Tibial artery (tissue), 4 donors: ENCODE measurements around the gene TIMM50.

Experiments used
- DNase-seq, 2 donors: peaks; one replicate each; pipeline ENCODE4 v3.0.0-alpha.2; 2019
- H3K27ac ChIP-seq, 2 donors: fragments of 200-600 bp; sonication (generic) in 1 of 2; 1 replicate in 1 of 2; 2 replicates in 1 of 2; pipeline ENCODE4 v1.5.1; 2018 to 2019; ENCODE audit warnings: mild to moderate bottlenecking in 1 of 2
- H3K27me3 ChIP-seq, 2 donors: fragments of 200-600 bp; sonication (generic) in 1 of 2; one replicate each; pipeline versions ENCODE4 v1.5.1 to v1.6.0; 2016 to 2019
- H3K36me3 ChIP-seq, 3 donors: fragments of 200-600 bp; sonication (generic) in 2 of 3; one replicate each; pipeline ENCODE4 v1.5.1; 2016 to 2019; ENCODE audit warnings: mild to moderate bottlenecking in 2 of 3
- H3K4me1 ChIP-seq, 4 donors: fragments of 200-600 bp; sonication (generic) in 2 of 4; 1 replicate in 3 of 4; 2 replicates in 1 of 4; pipeline ENCODE4 v1.5.1; 2016 to 2019
- H3K4me3 ChIP-seq, 2 donors: fragments of 200-600 bp; sonication (generic) in 1 of 2; 1 replicate in 1 of 2; 2 replicates in 1 of 2; pipeline ENCODE4 v1.5.1; 2018 to 2019; ENCODE audit warnings: mild to moderate bottlenecking in 2 of 2
- H3K9me3 ChIP-seq, 3 donors: fragments of 200-600 bp; sonication (generic) in 1 of 3; one replicate each; pipeline ENCODE4 v1.5.1; 2016 to 2019
- CTCF ChIP-seq, 2 experiments: fragments of 200-600 bp in 1 of 2; fragments of 450-650 bp in 1 of 2; IDR thresholded peaks; one replicate each; pipeline ENCODE4 v1.5.1; 2017 to 2019; ENCODE audit warnings: antibody characterized with exemption in 2 of 2, mild to moderate bottlenecking in 1 of 2, moderate library complexity in 1 of 2
- intact Hi-C: fragments of 100-400 bp; cut with DNase I; formaldehyde crosslinking; loops from one replicate; pipeline ENCODE4 v1.15.0; 2023; ENCODE audit warnings: low total_unique reads

The TIMM50 gene

GRCh38 chr19:39480337-39481228 lies at the start of gene TIMM50:
Gene TIMM50, plus strand, starts transcription at chr19:39480838. Its CDS starts 16 bp downstream, at chr19:39480854.
- Histone ChIP-seq H3K4me3 (peak within 1 kb of the TSS; percentile 89 to 95), H3K27me3 (no peaks in the 10 kb centered on the region), H3K27ac (peak within 1 kb of the TSS; percentile 78 to 87), H3K9me3 (no peaks in the 10 kb centered on the region), H3K4me1 (peaks cover 0 to 21% (median 13%) of the 10 kb centered on the region in 4 donors), H3K36me3 (peaks cover 16 to 40% (median 22%) of the 10 kb centered on the region in 3 donors)
- peak; percentile 96 to 97 for DNase-seq
- intact Hi-C loops, result loop anchor here (2.0 kb wide), 1 partner anchor 34 kb away; no protein-coding TSS in a partner anchor
- no peak for TF ChIP-seq CTCF (IDR thresholded peaks at IDR 0.05)

- no peaks in the 10 kb centered on the region for H3K9me3 ChIP-seq
- no peak overlapping the region for H3K4me3 ChIP-seq
- no peak overlapping the region for H3K27ac ChIP-seq
- H3K27me3 ChIP-seq, result no peaks in the 10 kb centered on the region
- peaks cover 24 to 36% (median 35%) of the 10 kb centered on the region in 3 donors for H3K36me3 ChIP-seq
- DNase-seq, result no peak
- H3K4me1 ChIP-seq, result peaks cover 0 to 50% (median 38%) of the 10 kb centered on the region in 4 donors
- intact Hi-C loops, result no loop called here
- TF ChIP-seq CTCF (IDR thresholded peaks at IDR 0.05), result no peak
Measured at GRCh38 chr19:39432677-39433025, 48.0 kb upstream of the TIMM50 start.

- H3K9me3 ChIP-seq, result no peaks in the 10 kb centered on the region
- H3K4me3 ChIP-seq, result no peak overlapping the region
- no peak overlapping the region for H3K27ac ChIP-seq
- peaks cover 24 to 36% (median 35%) of the 10 kb centered on the region in 3 donors for H3K36me3 ChIP-seq
- TF ChIP-seq CTCF (IDR thresholded peaks at IDR 0.05), result no peak
- intact Hi-C loops, result no loop called here
- H3K27me3 ChIP-seq, result no peaks in the 10 kb centered on the region
- peaks cover 0 to 41% (median 32%) of the 10 kb centered on the region in 4 donors for H3K4me1 ChIP-seq
- no peak for DNase-seq
Measured at GRCh38 chr19:39433480-39434079, 47.1 kb upstream of the TIMM50 start.

- Histone ChIP-seq H3K9me3 (no peaks in the 10 kb centered on the region), H3K36me3 (peaks cover 24 to 36% (median 35%) of the 10 kb centered on the region in 3 donors), H3K27ac (peak overlapping the region; percentile 81 to 90), H3K4me3 (peak overlapping the region; percentile 84 to 85), H3K4me1 (peaks cover 0 to 33% (median 23%) of the 10 kb centered on the region in 4 donors), H3K27me3 (no peaks in the 10 kb centered on the region)
- no peak for DNase-seq
- no peak for TF ChIP-seq CTCF (IDR thresholded peaks at IDR 0.05)
- intact Hi-C loops, result no loop called here
Measured at GRCh38 chr19:39434123-39435076, 46.2 kb upstream of the TIMM50 start.
